ENCODE results near the gene SDE2.

Gene SDE2

GRCh38 chr1:225999227-225999911, at the start of gene SDE2:
TSS of gene SDE2 (minus strand) at chr1:225999343. CDS start at chr1:225999312, 31 bp downstream.
- TF ChIP-seq, protein P1, sequence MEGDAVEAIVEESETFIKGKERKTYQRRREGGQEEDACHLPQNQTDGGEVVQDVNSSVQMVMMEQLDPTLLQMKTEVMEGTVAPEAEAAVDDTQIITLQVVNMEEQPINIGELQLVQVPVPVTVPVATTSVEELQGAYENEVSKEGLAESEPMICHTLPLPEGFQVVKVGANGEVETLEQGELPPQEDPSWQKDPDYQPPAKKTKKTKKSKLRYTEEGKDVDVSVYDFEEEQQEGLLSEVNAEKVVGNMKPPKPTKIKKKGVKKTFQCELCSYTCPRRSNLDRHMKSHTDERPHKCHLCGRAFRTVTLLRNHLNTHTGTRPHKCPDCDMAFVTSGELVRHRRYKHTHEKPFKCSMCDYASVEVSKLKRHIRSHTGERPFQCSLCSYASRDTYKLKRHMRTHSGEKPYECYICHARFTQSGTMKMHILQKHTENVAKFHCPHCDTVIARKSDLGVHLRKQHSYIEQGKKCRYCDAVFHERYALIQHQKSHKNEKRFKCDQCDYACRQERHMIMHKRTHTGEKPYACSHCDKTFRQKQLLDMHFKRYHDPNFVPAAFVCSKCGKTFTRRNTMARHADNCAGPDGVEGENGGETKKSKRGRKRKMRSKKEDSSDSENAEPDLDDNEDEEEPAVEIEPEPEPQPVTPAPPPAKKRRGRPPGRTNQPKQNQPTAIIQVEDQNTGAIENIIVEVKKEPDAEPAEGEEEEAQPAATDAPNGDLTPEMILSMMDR (IDR thresholded peaks at IDR 0.05; ENCODE audit: control extremely low read depth, extremely low read depth, low read depth, missing control alignments), result no peak
- ChIA-PET CTCF (interaction anchor here (0.9 to 2.1 kb wide), 9 partner anchors 8 to 525 kb away, joined by 3 to 10 read pairs (median 4); partner anchors contain the start of gene SRP9), POLR2A (interaction anchor here (0.5 to 1.7 kb wide), 21 partner anchors 8 to 702 kb away, joined by 3 to 23 read pairs (median 4); partner anchors contain the start of genes H3-3A and PYCR2)
- DNase-seq (ENCODE audit: extremely low spot score), result peak; percentile 97

- DNase-seq (ENCODE audit: extremely low spot score), result no peak
- CTCF ChIA-PET, result interaction anchor here (1.4 kb wide), 1 partner anchor 7 kb away, joined by 4 read pairs; no protein-coding TSS in a partner anchor
- POLR2A ChIA-PET, result no interaction called here
- TF ChIP-seq, protein P1 (IDR thresholded peaks at IDR 0.05; ENCODE audit: control extremely low read depth, extremely low read depth, low read depth, missing control alignments), result no peak
Measured at GRCh38 chr1:226048886-226049285, 49.7 kb upstream of the SDE2 start.

- ChIA-PET POLR2A (no interaction called here), CTCF (interaction anchor here (1.2 to 1.4 kb wide), 2 partner anchors 9 to 18 kb away, joined by 4 to 5 read pairs; no protein-coding TSS in a partner anchor)
- DNase-seq (ENCODE audit: extremely low spot score), result no peak
- TF ChIP-seq, protein P1 (IDR thresholded peaks at IDR 0.05; ENCODE audit: control extremely low read depth, extremely low read depth, low read depth, missing control alignments), result no peak
Measured at GRCh38 chr1:226047495-226047894, 48.4 kb upstream of the SDE2 start.

DNA sequence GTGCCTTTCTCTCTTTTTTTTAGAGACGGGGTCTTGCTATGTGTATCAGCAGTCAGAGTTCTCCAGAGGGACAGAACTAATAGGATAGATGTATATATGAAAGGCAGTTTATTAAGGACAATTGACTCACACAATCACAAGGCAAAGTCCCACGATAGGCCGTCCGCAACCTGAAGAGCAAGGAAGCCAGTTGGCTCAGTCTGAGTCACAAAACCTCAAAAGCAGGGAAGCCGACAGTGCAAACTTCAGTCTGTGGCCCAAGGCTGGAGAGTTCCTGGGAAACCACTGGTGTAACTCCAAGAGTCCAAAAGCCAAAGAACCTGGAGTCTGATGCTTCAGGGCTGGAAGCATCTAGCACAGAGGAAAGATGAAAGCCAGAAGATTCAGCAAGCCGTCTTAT, 47.1 kb upstream of the SDE2 start:
- CTCF ChIA-PET, result no interaction called here

DNA sequence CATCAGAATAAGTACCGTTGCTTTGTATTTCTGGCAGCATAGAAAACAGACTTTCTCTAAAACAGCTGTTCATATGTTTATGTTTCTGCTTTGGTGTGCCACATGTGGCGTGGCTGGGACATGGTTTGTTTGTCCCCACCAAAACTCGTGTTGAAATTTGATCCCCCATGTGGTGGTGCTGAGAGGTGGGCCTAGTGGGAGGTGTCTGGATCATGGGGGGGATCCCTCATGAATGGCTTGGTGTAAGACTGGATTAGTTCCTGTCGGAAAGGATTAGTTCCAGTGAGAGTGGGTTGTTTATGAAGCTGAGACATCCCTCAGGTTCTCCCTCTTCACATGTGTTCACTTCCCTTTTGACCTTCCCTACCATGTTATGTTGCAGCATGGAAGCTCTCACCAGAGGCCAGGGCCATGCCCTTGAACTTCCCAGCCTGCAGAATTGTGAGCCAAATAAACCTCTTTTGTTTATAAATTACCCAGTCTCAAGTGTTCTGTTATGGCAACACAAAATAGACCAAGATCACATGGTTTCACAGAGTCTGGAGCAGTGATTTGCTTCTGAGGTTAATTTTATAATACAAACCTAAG, 45.5 kb upstream of the SDE2 start:
- CTCF ChIA-PET, result interaction anchor here (1.7 kb wide), 1 partner anchor 20 kb away, joined by 4 read pairs; no protein-coding TSS in a partner anchor
- TF ChIP-seq, protein P1 (IDR thresholded peaks at IDR 0.05; ENCODE audit: control extremely low read depth, extremely low read depth, low read depth, missing control alignments), result no peak
- no peak for DNase-seq (ENCODE audit: extremely low spot score)
- POLR2A ChIA-PET, result no interaction called here

More for the DNA sequence above, 47.1 kb upstream of the SDE2 start:
- no peak for DNase-seq (ENCODE audit: extremely low spot score)
- TF ChIP-seq, protein P1 (IDR thresholded peaks at IDR 0.05; ENCODE audit: control extremely low read depth, extremely low read depth, low read depth, missing control alignments), result no peak
- POLR2A ChIA-PET, result no interaction called here

DNA sequence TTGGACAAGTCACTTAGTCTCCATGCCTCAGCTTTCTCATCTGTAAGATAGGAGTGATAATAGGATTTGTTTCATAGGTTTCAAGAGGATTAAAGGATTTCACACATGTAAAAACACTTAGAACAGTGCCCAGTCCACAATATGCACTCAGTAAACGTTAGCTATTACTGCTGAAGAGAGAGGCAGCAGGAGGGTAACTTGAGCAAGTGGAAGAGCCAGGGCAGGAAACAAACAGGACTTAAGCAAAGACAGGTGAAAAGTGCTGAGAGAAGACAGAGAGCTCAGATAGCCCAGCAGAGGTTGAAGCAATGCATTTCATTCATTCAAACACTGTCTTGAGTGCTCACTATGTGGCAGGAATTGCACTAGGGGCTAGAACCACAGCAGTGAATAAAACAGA, 42.3 kb upstream of the SDE2 start:
- TF ChIP-seq, protein P1 (IDR thresholded peaks at IDR 0.05; ENCODE audit: control extremely low read depth, extremely low read depth, low read depth, missing control alignments), result no peak
- ChIA-PET CTCF (interaction anchor here (1.1 to 1.7 kb wide), 2 partner anchors 12 to 27 kb away, joined by 3 to 4 read pairs; no protein-coding TSS in a partner anchor), POLR2A (no interaction called here)
- DNase-seq (ENCODE audit: extremely low spot score), result no peak

Measured in GM10248 (cell line).